MCF 10A (cell line): ENCODE measurements around the gene ELP5. TPM values are rescaled to one million over a fixed set of nuclear protein-coding genes. Genes with fewer than 3 reads are reported as not detected.
A peak's percentile ranks its signal among the peaks of the same experiment; 100 is the strongest.

ENCODE experiments used
- BruUV-seq: library from RNA; stranded (reverse); fragments of 400-500 nt; replicated peaks from 2 replicates; lab custom pipeline; 2021; lab: Mats Ljungman, UMichigan
- CTCF ChIA-PET: fragments of 300-600 bp; sonication (Branson Sonifier 250); formaldehyde crosslinking; extraction: SDS; loops from one replicate; lab custom pipeline; 2021; ENCODE audit warnings: antibody characterized with exemption, inconsistent platforms; lab: Yijun Ruan, JAX
- POLR2A ChIA-PET: fragments of 300-600, 350-650 bp; sonication (Branson Sonifier 250); formaldehyde crosslinking; extraction: SDS; loops from one replicate; lab custom pipeline; 2020; ENCODE audit warnings: antibody characterized with exemption, inconsistent platforms; lab: Yijun Ruan, JAX
- DNase-seq: peaks from one replicate; pipeline ENCODE4 v3.0.0-alpha.2; 2018; ENCODE audit not compliant: unreplicated experiment
- H3K27ac Mint-ChIP-seq: one replicate; pipeline ENCODE4 v1.8.0; 2022; ENCODE audit warnings: mild to moderate bottlenecking, low read depth, mixed read lengths; ENCODE audit not compliant: unreplicated experiment
- H3K27me3 Mint-ChIP-seq: one replicate; pipeline ENCODE4 v1.8.0; 2022; ENCODE audit warnings: mixed read lengths; ENCODE audit not compliant: insufficient read depth, unreplicated experiment
- H3K36me3 Mint-ChIP-seq: one replicate; pipeline ENCODE4 v1.8.0; 2022; ENCODE audit warnings: mild to moderate bottlenecking, moderate library complexity, mixed read lengths; ENCODE audit not compliant: insufficient read depth, unreplicated experiment
- H3K4me1 Mint-ChIP-seq: one replicate; pipeline ENCODE4 v1.8.0; 2022; ENCODE audit warnings: mixed read lengths; ENCODE audit not compliant: insufficient read depth, unreplicated experiment
- H3K4me3 Mint-ChIP-seq: one replicate; pipeline ENCODE4 v1.8.0; 2022; ENCODE audit warnings: mild to moderate bottlenecking, moderate library complexity, mixed read lengths; ENCODE audit not compliant: unreplicated experiment
- H3K9me3 Mint-ChIP-seq: one replicate; pipeline ENCODE4 v1.8.0; 2022; ENCODE audit warnings: mixed read lengths; ENCODE audit not compliant: unreplicated experiment
- intact Hi-C: fragments of 100-400 bp; cut with micrococcal nuclease; formaldehyde crosslinking; loops from 2 replicates; pipeline ENCODE4 v1.14.1; 2022
- total RNA-seq: library from RNA; stranded (reverse); gene quantifications from 2 replicates; pipeline ENCODE4 v1.2.3, GENCODE V29; 2022
- TF ChIP-seq, protein P1 (sequence below): fragments of 200-600 bp; IDR thresholded peaks from one replicate; pipeline ENCODE4 v1.8.0; 2022; ENCODE audit warnings: antibody characterized with exemption, mild to moderate bottlenecking; ENCODE audit not compliant: unreplicated experiment

The ELP5 gene
- total RNA-seq, 1 experiment from 2014 or later, result 91.3 TPM

DNA sequence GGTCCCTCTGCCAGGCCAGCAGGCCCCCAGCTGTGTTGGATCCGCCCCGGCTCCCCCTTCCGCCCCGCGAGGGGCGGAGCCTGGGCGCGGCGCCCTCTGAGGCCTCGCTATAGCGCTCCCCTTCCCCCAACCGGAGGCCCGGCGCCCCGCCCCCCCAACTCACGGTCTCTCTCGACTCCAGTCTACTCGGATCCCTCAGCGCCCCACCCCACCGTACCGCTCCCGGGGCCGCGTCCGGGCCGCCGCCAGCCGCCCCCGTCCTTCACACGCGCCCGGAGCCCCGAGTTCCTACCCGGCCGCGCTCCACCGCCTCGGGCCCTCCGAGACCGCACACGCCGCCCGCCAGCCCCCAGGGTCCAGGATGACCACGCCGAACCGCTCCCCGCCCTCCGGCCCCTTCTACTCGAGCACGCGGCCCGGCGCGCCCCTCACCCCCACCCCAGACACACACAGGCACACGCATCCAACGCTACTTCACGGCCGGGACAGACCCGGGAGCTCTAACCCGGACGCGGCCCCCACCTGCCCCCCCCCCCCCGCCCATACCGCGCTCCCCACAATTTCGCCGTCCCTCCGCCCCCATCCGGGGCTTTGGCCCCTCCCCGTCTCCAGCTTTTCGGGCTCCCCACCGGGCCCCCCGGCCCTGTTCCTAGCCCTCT lies 14.1 kb upstream of the ELP5 start:
- no peaks in the 10 kb centered on the region for H3K27me3 Mint-ChIP-seq
- no peaks in the 10 kb centered on the region for H3K9me3 Mint-ChIP-seq
- TF ChIP-seq, protein P1, sequence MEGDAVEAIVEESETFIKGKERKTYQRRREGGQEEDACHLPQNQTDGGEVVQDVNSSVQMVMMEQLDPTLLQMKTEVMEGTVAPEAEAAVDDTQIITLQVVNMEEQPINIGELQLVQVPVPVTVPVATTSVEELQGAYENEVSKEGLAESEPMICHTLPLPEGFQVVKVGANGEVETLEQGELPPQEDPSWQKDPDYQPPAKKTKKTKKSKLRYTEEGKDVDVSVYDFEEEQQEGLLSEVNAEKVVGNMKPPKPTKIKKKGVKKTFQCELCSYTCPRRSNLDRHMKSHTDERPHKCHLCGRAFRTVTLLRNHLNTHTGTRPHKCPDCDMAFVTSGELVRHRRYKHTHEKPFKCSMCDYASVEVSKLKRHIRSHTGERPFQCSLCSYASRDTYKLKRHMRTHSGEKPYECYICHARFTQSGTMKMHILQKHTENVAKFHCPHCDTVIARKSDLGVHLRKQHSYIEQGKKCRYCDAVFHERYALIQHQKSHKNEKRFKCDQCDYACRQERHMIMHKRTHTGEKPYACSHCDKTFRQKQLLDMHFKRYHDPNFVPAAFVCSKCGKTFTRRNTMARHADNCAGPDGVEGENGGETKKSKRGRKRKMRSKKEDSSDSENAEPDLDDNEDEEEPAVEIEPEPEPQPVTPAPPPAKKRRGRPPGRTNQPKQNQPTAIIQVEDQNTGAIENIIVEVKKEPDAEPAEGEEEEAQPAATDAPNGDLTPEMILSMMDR, result no peak
- peaks cover 41% of the 10 kb centered on the region for H3K4me1 Mint-ChIP-seq
- peak; percentile 62 for DNase-seq
- peak overlapping the region; percentile 91 for H3K27ac Mint-ChIP-seq
- intact Hi-C loops, result no loop called here
- POLR2A ChIA-PET, result interaction anchor here (0.6 to 14.3 kb wide), 12 partner anchors 12 to 448 kb away, joined by 3 to 278 read pairs (median 5); partner anchors contain the start of genes ACADVL, CTDNEP1, DLG4 and ELP5
- H3K36me3 Mint-ChIP-seq, result peaks cover 88% of the 10 kb centered on the region
- H3K4me3 Mint-ChIP-seq, result peak overlapping the region; percentile 100
- CTCF ChIA-PET, result interaction anchor here (1.6 kb wide), 1 partner anchor 192 kb away, joined by 4 read pairs; no protein-coding TSS in a partner anchor
- no TSS peak for BruUV-seq

DNA sequence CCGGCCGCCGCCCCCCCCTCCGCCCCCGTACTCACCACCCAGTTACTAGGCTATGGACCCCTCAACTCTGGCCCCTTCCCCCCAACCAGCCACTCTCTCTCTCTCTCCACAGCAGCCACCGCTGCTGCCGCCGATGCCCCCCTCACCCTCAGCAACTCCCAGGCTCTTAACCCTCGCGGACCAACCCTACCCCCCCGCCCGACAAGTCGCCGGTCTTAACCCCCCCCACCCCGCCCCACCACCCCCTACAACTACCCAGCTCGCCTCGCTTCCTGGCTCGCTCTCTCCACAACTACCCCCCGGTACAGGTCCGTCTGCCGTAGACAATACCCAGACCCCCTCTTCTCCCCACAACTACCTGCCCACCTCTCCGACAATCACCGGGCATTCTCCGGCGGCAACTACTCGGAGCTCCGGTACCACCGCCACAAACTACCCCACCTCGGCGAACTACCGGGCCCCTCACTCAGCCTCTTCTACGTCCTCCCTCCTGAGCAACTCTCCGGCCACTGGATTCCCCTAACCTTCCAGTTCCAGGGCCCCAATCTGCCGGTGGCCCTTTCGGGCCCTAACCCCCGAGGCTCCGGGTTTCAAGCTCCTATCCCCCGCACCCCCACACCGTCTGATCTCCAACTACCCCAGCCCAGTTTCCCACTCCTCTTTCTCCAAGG lies 13.5 kb upstream of the ELP5 start:
- H3K27me3 Mint-ChIP-seq, result no peaks in the 10 kb centered on the region
- intact Hi-C loops, result no loop called here
- POLR2A ChIA-PET, result interaction anchor here (0.7 to 14.3 kb wide), 12 partner anchors 12 to 448 kb away, joined by 3 to 278 read pairs (median 5); partner anchors contain the start of genes ACADVL, CTDNEP1, DLG4 and ELP5
- no TSS peak for BruUV-seq
- H3K9me3 Mint-ChIP-seq, result no peaks in the 10 kb centered on the region
- peak overlapping the region; percentile 91 for H3K27ac Mint-ChIP-seq
- DNase-seq, result no peak
- H3K36me3 Mint-ChIP-seq, result peaks cover 88% of the 10 kb centered on the region
- peaks cover 46% of the 10 kb centered on the region for H3K4me1 Mint-ChIP-seq
- H3K4me3 Mint-ChIP-seq, result peak overlapping the region; percentile 100
- CTCF ChIA-PET, result interaction anchor here (0.6 to 1.1 kb wide), 3 partner anchors 18 to 311 kb away, joined by 3 to 4 read pairs (median 3); no protein-coding TSS in a partner anchor
- TF ChIP-seq, protein P1, result no peak

DNA sequence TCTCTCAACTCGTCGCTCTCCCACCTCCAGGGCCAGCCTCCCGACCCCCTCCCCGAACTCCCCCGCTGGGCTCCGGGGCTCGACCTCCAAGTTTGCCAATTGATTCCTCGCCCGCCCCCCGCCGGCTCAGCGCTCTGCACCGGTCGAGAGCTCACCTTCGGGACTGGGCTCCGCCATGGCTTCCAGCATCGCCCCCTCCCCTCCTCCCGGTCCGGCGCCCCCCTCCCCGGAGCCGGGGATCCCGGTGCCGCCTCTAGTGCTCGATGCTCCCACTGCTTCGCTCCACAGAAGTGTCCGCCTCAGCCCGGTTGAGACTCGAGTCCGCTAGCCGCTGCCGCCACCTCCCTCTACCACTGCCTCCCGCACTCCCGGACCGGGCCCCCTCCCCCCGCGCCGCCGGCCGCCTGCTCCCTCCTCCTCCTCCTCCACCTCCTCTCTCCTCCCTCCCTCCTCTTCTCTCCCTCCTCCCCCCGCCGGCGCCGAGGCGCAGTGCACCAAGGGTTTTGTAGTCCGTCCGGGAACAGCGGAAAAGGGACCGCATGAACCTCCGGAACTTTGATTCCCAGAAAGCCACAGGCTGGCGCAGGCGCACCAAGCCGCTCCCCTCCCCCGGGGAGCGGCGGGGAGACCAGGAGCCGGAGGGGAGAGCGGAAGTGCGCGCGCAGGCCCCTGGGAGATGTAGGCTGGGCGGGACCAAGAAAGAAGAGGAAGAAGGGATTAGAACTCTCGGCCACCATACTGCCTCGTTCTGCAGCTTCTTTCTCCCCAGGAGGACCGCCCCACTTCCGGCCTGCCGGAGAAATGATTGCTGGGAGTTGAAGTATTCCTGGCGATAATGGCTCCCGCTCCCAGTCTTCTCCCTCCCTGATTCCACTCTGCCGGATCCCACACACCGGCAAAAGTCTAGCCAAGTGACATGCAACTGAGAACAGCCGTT lies 12.7 kb upstream of the ELP5 start, which contains the start of gene PHF23:
TSS of gene PHF23 (minus strand) at position 367 of the 937 bp plus-strand sequence. CDS start at position 189, 178 bp downstream.
- Mint-ChIP-seq H3K27ac (peak within 1 kb of the TSS; percentile 91), H3K4me1 (peaks cover 47% of the 10 kb centered on the region)
- intact Hi-C loops, result no loop called here

More for the DNA sequence above, 12.7 kb upstream of the ELP5 start, which contains the start of gene PHF23:
- CTCF ChIA-PET, result interaction anchor here (0.6 to 1.7 kb wide), 6 partner anchors 10 to 311 kb away, joined by 3 to 4 read pairs (median 3); no protein-coding TSS in a partner anchor
- POLR2A ChIA-PET, result interaction anchor here (0.6 to 14.3 kb wide), 16 partner anchors 8 to 448 kb away, joined by 3 to 278 read pairs (median 6); partner anchors contain the start of genes ACADVL, CTDNEP1, DLG4 and ELP5
- TF ChIP-seq, protein P1, result no peak
- DNase-seq, result peak; percentile 99
- Mint-ChIP-seq H3K9me3 (no peaks in the 10 kb centered on the region), H3K4me3 (peak within 1 kb of the TSS; percentile 100), H3K36me3 (peaks cover 89% of the 10 kb centered on the region), H3K27me3 (no peaks in the 10 kb centered on the region)
- BruUV-seq, result no TSS peak
